ENCODE data around the gene CELF2.

The CELF2 gene

DNA sequence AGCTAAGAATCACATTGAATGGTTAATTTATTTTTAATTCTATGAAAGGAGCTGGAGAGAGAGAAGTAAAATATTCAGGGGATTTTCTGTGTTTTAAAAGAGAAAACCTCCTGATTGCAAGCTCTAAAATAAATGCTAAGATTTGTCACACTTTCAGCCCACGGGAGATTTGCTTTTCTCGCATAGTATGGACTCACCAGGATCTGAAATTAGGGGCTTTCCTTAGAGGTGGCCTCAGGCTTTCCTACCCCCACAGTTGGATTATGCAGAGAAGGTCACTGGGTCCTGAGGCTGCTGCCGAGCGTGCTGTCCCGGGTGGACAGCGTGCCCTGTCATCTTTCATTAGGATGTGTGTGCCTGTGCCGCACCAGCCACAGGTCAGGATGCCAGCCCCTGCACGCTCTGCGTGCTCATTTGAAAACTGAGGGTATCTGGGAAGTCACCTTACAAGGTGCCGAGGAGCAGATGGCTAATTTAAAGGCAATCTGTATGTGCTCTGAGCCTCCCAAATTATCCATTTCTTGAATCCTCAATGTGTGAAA, 258.8 kb downstream of the CELF2 start:
- H3K4me3 ChIP-seq (ENCODE audit: low read depth, low read length) = no peak overlapping the region
- TF ChIP-seq ZNF501 (tag by site-specific recombination; IDR thresholded peaks at IDR 0.05) = no peak
- TF ChIP-seq, protein P1, sequence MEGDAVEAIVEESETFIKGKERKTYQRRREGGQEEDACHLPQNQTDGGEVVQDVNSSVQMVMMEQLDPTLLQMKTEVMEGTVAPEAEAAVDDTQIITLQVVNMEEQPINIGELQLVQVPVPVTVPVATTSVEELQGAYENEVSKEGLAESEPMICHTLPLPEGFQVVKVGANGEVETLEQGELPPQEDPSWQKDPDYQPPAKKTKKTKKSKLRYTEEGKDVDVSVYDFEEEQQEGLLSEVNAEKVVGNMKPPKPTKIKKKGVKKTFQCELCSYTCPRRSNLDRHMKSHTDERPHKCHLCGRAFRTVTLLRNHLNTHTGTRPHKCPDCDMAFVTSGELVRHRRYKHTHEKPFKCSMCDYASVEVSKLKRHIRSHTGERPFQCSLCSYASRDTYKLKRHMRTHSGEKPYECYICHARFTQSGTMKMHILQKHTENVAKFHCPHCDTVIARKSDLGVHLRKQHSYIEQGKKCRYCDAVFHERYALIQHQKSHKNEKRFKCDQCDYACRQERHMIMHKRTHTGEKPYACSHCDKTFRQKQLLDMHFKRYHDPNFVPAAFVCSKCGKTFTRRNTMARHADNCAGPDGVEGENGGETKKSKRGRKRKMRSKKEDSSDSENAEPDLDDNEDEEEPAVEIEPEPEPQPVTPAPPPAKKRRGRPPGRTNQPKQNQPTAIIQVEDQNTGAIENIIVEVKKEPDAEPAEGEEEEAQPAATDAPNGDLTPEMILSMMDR (tag by site-specific recombination; IDR thresholded peaks at IDR 0.05) = no peak
- TF ChIP-seq, protein P2, sequence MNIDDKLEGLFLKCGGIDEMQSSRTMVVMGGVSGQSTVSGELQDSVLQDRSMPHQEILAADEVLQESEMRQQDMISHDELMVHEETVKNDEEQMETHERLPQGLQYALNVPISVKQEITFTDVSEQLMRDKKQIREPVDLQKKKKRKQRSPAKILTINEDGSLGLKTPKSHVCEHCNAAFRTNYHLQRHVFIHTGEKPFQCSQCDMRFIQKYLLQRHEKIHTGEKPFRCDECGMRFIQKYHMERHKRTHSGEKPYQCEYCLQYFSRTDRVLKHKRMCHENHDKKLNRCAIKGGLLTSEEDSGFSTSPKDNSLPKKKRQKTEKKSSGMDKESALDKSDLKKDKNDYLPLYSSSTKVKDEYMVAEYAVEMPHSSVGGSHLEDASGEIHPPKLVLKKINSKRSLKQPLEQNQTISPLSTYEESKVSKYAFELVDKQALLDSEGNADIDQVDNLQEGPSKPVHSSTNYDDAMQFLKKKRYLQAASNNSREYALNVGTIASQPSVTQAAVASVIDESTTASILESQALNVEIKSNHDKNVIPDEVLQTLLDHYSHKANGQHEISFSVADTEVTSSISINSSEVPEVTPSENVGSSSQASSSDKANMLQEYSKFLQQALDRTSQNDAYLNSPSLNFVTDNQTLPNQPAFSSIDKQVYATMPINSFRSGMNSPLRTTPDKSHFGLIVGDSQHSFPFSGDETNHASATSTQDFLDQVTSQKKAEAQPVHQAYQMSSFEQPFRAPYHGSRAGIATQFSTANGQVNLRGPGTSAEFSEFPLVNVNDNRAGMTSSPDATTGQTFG (tag by site-specific recombination; IDR thresholded peaks at IDR 0.05; ENCODE audit: borderline replicate concordance) = no peak
- TF ChIP-seq BCL11A (tag by site-specific recombination; IDR thresholded peaks at IDR 0.05; ENCODE audit: low read depth) = no peak
- no peak for TF ChIP-seq ZBTB20 (tag by site-specific recombination; IDR thresholded peaks at IDR 0.05)
- no peak for TF ChIP-seq ZNF629 (tag by site-specific recombination; IDR thresholded peaks at IDR 0.05)
- TF ChIP-seq, protein P3, sequence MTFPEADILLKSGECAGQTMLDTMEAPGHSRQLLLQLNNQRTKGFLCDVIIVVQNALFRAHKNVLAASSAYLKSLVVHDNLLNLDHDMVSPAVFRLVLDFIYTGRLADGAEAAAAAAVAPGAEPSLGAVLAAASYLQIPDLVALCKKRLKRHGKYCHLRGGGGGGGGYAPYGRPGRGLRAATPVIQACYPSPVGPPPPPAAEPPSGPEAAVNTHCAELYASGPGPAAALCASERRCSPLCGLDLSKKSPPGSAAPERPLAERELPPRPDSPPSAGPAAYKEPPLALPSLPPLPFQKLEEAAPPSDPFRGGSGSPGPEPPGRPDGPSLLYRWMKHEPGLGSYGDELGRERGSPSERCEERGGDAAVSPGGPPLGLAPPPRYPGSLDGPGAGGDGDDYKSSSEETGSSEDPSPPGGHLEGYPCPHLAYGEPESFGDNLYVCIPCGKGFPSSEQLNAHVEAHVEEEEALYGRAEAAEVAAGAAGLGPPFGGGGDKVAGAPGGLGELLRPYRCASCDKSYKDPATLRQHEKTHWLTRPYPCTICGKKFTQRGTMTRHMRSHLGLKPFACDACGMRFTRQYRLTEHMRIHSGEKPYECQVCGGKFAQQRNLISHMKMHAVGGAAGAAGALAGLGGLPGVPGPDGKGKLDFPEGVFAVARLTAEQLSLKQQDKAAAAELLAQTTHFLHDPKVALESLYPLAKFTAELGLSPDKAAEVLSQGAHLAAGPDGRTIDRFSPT (tag by site-specific recombination; IDR thresholded peaks at IDR 0.05) = no peak
- TF ChIP-seq TSHZ1 (tag by site-specific recombination; IDR thresholded peaks at IDR 0.05; ENCODE audit: borderline replicate concordance) = no peak
- no peak overlapping the region for H3K27ac ChIP-seq (ENCODE audit: extremely low read depth, low read depth, low read length)
- POLR2A ChIA-PET = no interaction called here
- CTCF ChIA-PET = no interaction called here
- H3K4me1 ChIP-seq (ENCODE audit: control insufficient read depth, insufficient read depth, low read length) = no peaks in the 10 kb centered on the region
- H3K9me3 ChIP-seq (ENCODE audit: control insufficient read depth, insufficient read depth, low read depth, low read length) = no peaks in the 10 kb centered on the region
- H3K36me3 ChIP-seq (ENCODE audit: control insufficient read depth in 2 of 2, insufficient read depth in 1 of 2, low read length in 2 of 2) = peaks cover 0 to 37% of the 10 kb centered on the region in 2 experiments; a peak in 2 of 3 replicates

GRCh38 chr10:11279314-11279713, 261.6 kb downstream of the CELF2 start:
- H3K4me3 ChIP-seq (ENCODE audit: low read depth, low read length) = no peak overlapping the region
- TF ChIP-seq ZNF792 (tag by site-specific recombination; IDR thresholded peaks at IDR 0.05) (no peak), ZNF501 (tag by site-specific recombination; IDR thresholded peaks at IDR 0.05) (no peak), ZSCAN16 (tag by site-specific recombination; IDR thresholded peaks at IDR 0.05) (no peak), ZNF19 (tag by site-specific recombination; IDR thresholded peaks at IDR 0.05; ENCODE audit: low read depth) (no peak), ZNF221 (tag by site-specific recombination; IDR thresholded peaks at IDR 0.05; ENCODE audit: borderline replicate concordance) (no peak), EGR2 (tag by site-specific recombination; IDR thresholded peaks at IDR 0.05; ENCODE audit: low read depth) (no peak), ZNF2 (tag by site-specific recombination; IDR thresholded peaks at IDR 0.05) (no peak), GLIS1 (tag by site-specific recombination; IDR thresholded peaks at IDR 0.05) (no peak), ZNF701 (tag by site-specific recombination; IDR thresholded peaks at IDR 0.05) (no peak), SCRT1 (tag by site-specific recombination; IDR thresholded peaks at IDR 0.05; ENCODE audit: borderline replicate concordance) (no peak), ZNF37A (tag by site-specific recombination; IDR thresholded peaks at IDR 0.05) (no peak), ZNF146 (tag by site-specific recombination; IDR thresholded peaks at IDR 0.05) (no peak), ZSCAN23 (tag by site-specific recombination; IDR thresholded peaks at IDR 0.05) (no peak), ZNF423 (tag by site-specific recombination; IDR thresholded peaks at IDR 0.05) (no peak), ZNF239 (tag by site-specific recombination; IDR thresholded peaks at IDR 0.05) (no peak), BCL11A (tag by site-specific recombination; IDR thresholded peaks at IDR 0.05; ENCODE audit: low read depth) (no peak)
- TF ChIP-seq, protein P4, sequence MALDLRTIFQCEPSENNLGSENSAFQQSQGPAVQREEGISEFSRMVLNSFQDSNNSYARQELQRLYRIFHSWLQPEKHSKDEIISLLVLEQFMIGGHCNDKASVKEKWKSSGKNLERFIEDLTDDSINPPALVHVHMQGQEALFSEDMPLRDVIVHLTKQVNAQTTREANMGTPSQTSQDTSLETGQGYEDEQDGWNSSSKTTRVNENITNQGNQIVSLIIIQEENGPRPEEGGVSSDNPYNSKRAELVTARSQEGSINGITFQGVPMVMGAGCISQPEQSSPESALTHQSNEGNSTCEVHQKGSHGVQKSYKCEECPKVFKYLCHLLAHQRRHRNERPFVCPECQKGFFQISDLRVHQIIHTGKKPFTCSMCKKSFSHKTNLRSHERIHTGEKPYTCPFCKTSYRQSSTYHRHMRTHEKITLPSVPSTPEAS (tag by site-specific recombination; IDR thresholded peaks at IDR 0.05) = no peak
- no peaks in the 10 kb centered on the region for H3K4me1 ChIP-seq (ENCODE audit: control insufficient read depth, insufficient read depth, low read length)
- H3K36me3 ChIP-seq (ENCODE audit: control insufficient read depth in 2 of 2, insufficient read depth in 1 of 2, low read length in 2 of 2) = peaks cover 0 to 26% of the 10 kb centered on the region in 2 experiments; a peak in 2 of 3 replicates
- H3K9me3 ChIP-seq (ENCODE audit: control insufficient read depth, insufficient read depth, low read depth, low read length) = no peaks in the 10 kb centered on the region
- ChIA-PET POLR2A (no interaction called here), CTCF (interaction anchor here (1.2 kb wide), 1 partner anchor 9 kb away, joined by 6 read pairs; no protein-coding TSS in a partner anchor)
- no peak overlapping the region for H3K27ac ChIP-seq (ENCODE audit: extremely low read depth, low read depth, low read length)
